ENCODE measurements around the gene RIOK1. TPM values are rescaled to one million over a fixed set of nuclear protein-coding genes. Genes with fewer than 3 reads are reported as not detected.

Gene RIOK1
- total RNA-seq, 1 donor from 2014 or later, result 24.1 TPM

DNA sequence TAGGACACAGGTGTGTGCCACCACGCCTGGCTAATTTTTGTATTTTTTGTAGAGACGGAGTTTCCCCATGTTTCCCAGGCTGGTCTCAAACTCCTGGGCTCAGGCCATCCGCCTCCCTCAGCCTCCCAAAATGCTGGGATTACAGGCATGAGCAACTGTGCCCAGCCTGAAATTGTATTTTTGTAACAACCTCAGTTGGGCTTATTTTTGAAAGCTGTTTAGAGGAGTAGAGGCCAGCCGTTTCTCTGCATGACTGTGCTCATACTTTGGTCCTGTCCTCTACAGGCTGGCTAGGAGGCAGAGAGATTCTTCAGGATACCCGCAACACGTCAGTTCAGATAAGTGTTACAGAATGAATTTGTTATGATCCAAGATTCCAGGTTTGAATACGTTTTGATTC is 22.2 kb upstream of the RIOK1 start:
- Mint-ChIP-seq H3K4me1 (peaks cover 5% of the 10 kb centered on the region), H3K4me3 (no peak overlapping the region), H3K27me3 (ENCODE audit: low read depth) (no peaks in the 10 kb centered on the region), H3K27ac (no peak overlapping the region), H3K9me3 (no peaks in the 10 kb centered on the region), H3K36me3 (no peaks in the 10 kb centered on the region)
- no peak for DNase-seq (ENCODE audit: low spot score in 2 of 2, unreplicated experiment in 2 of 2)
- TF ChIP-seq, protein P1, sequence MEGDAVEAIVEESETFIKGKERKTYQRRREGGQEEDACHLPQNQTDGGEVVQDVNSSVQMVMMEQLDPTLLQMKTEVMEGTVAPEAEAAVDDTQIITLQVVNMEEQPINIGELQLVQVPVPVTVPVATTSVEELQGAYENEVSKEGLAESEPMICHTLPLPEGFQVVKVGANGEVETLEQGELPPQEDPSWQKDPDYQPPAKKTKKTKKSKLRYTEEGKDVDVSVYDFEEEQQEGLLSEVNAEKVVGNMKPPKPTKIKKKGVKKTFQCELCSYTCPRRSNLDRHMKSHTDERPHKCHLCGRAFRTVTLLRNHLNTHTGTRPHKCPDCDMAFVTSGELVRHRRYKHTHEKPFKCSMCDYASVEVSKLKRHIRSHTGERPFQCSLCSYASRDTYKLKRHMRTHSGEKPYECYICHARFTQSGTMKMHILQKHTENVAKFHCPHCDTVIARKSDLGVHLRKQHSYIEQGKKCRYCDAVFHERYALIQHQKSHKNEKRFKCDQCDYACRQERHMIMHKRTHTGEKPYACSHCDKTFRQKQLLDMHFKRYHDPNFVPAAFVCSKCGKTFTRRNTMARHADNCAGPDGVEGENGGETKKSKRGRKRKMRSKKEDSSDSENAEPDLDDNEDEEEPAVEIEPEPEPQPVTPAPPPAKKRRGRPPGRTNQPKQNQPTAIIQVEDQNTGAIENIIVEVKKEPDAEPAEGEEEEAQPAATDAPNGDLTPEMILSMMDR (IDR thresholded peaks at IDR 0.05; ENCODE audit: unreplicated experiment), result no peak

DNA sequence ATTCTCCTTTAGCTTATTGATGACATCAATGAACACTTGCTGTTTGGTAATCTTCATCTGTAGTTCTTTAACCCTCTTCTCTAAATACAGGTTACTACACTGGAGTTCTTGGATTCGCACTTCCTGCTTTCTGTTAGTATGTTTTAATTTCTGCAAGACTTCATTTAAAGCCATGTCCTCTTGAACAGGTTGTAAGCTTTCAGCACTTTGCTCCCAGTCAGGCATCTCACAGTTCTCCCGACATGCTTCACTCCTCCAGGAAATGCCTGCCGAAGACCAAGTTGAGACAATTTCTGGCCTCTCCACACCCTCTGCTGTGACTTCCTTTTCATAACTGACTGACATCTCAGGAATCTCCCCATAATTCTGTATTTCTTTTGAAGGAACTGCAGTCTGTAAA is 15.9 kb upstream of the RIOK1 start:
- no peak overlapping the region for H3K27ac Mint-ChIP-seq
- no peaks in the 10 kb centered on the region for H3K27me3 Mint-ChIP-seq (ENCODE audit: low read depth)
- no peak for DNase-seq (ENCODE audit: low spot score in 2 of 2, unreplicated experiment in 2 of 2)
- H3K36me3 Mint-ChIP-seq, result no peaks in the 10 kb centered on the region
- peaks cover 5% of the 10 kb centered on the region for H3K4me1 Mint-ChIP-seq
- H3K4me3 Mint-ChIP-seq, result no peak overlapping the region
- TF ChIP-seq, protein P1 (IDR thresholded peaks at IDR 0.05; ENCODE audit: unreplicated experiment), result no peak
- no peaks in the 10 kb centered on the region for H3K9me3 Mint-ChIP-seq

DNA sequence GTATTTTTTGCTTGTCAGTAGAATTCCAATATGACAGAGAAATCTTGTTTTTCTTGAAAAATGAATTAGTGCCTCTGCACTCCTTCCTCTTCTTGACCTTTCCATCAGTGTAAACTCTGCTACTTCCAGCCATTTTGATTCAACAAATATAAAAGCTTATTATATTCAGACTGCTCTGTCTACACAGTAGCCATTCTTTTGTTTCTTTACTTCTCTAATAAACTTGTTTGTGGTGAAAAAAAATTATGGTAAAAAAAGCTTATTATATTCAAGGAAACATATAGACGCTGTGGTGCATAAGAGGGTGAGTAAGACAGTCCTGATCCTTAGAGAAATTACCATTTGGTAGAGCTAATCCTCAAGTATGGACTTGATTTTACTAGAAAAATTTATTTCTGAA is 11.6 kb upstream of the RIOK1 start:
- no peaks in the 10 kb centered on the region for H3K27me3 Mint-ChIP-seq (ENCODE audit: low read depth)
- H3K36me3 Mint-ChIP-seq, result no peaks in the 10 kb centered on the region
- H3K9me3 Mint-ChIP-seq, result no peaks in the 10 kb centered on the region
- TF ChIP-seq, protein P1 (IDR thresholded peaks at IDR 0.05; ENCODE audit: unreplicated experiment), result no peak
- no peaks in the 10 kb centered on the region for H3K4me1 Mint-ChIP-seq
- DNase-seq (ENCODE audit: low spot score in 2 of 2, unreplicated experiment in 2 of 2), result no peak
- H3K27ac Mint-ChIP-seq, result no peak overlapping the region
- H3K4me3 Mint-ChIP-seq, result no peak overlapping the region

DNA sequence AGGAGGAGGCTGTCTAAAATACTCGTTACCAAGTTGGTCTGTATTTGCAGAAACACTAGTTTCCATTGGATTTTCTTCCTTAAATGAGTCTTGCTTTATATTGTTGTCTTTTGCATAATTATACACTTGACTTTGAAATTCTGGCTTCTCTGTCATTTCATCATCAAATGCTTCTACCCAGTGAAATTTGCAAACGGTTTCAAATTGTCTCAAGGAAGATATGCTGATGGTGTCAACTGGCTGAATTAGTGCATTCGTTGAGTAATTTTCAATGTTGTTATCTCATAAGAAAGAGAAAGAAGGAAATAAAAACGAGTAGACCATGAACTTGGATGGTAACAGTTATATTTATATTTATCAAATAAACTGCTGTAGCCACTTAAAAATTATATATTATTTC is 10.9 kb upstream of the RIOK1 start:
- no peak for DNase-seq (ENCODE audit: low spot score in 2 of 2, unreplicated experiment in 2 of 2)
- Mint-ChIP-seq H3K27ac (no peak overlapping the region), H3K36me3 (no peaks in the 10 kb centered on the region), H3K27me3 (ENCODE audit: low read depth) (no peaks in the 10 kb centered on the region), H3K4me1 (no peaks in the 10 kb centered on the region), H3K4me3 (no peak overlapping the region), H3K9me3 (no peaks in the 10 kb centered on the region)
- TF ChIP-seq, protein P1 (IDR thresholded peaks at IDR 0.05; ENCODE audit: unreplicated experiment), result no peak

DNA sequence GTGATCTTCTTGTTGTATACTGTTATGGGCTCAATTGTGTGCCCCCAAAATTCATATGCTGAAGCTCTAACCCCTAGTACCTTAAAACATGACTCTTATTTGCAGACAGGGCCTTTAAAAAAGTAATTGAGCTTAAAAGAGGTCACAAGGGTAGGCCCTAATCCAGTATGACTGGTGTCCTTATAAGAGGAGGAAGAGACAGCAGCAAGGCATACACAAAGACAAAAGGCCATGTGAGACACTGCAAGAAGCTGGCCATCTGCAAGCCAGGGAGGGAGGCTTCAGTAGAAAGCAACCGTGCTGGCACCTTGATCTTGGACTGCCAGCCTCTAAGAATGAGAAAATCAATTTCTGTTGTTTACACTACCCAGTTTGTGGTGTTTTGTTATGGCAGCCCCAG is 8.5 kb upstream of the RIOK1 start:
- Mint-ChIP-seq H3K9me3 (no peaks in the 10 kb centered on the region), H3K27me3 (ENCODE audit: low read depth) (no peaks in the 10 kb centered on the region), H3K4me1 (no peaks in the 10 kb centered on the region), H3K36me3 (no peaks in the 10 kb centered on the region), H3K4me3 (no peak overlapping the region), H3K27ac (no peak overlapping the region)
- DNase-seq (ENCODE audit: low spot score in 2 of 2, unreplicated experiment in 2 of 2), result no peak
- TF ChIP-seq, protein P1 (IDR thresholded peaks at IDR 0.05; ENCODE audit: unreplicated experiment), result no peak

DNA sequence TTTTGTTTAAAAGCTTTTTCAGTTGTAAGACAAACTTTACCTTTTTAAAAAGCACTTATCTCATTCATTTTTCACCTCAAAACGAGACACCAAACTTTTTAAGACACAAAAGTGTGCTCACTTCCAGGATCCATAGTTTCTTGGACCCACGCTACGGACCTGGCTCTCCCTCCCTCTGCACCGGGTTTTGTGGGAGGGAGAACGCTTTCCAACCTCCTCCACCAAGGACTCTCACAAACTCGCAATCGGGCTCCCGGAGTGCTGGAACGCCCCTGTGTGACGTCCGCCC is 502 bp upstream of the RIOK1 start:
- DNase-seq (ENCODE audit: low spot score in 2 of 2, unreplicated experiment in 2 of 2), result no peak
- Mint-ChIP-seq H3K27ac (peak overlapping the region; percentile 99), H3K4me1 (peaks cover 34% of the 10 kb centered on the region), H3K27me3 (ENCODE audit: low read depth) (no peaks in the 10 kb centered on the region), H3K4me3 (peak overlapping the region; percentile 86), H3K9me3 (no peaks in the 10 kb centered on the region), H3K36me3 (no peaks in the 10 kb centered on the region)
- TF ChIP-seq, protein P1 (IDR thresholded peaks at IDR 0.05; ENCODE audit: unreplicated experiment), result no peak
